Ascending aorta (tissue), 2 donors: ENCODE measurements around the gene SAMM50. TPM values are rescaled to one million over a fixed set of nuclear protein-coding genes. Genes with fewer than 3 reads are reported as not detected.

Experiments used
- DNase-seq, 2 donors: peaks; one replicate each; pipeline ENCODE4 v3.0.0-alpha.2; 2019; ENCODE audit warnings: low spot score in 2 of 2
- H3K27ac ChIP-seq, 2 donors: fragments of 200-600 bp; sonication (generic); one replicate each; pipeline ENCODE4 v1.5.1; 2016 to 2017; ENCODE audit warnings: mild to moderate bottlenecking in 1 of 2
- H3K27me3 ChIP-seq: fragments of 200-600 bp; sonication (generic); one replicate; pipeline ENCODE4 v1.5.1; 2017
- H3K36me3 ChIP-seq, 2 donors: fragments of 200-600 bp; sonication (generic); one replicate each; pipeline ENCODE4 v1.5.1; 2016
- H3K4me1 ChIP-seq, 2 donors: fragments of 200-600 bp; sonication (generic); one replicate each; pipeline ENCODE4 v1.5.1; 2016 to 2017; ENCODE audit warnings: mild to moderate bottlenecking in 1 of 2
- H3K4me3 ChIP-seq, 2 donors: fragments of 200-600 bp; sonication (generic); one replicate each; pipeline ENCODE4 v1.5.1; 2016 to 2017; ENCODE audit warnings: mild to moderate bottlenecking in 1 of 2
- H3K9me3 ChIP-seq, 2 donors: fragments of 200-600 bp; sonication (generic); one replicate each; pipeline ENCODE4 v1.5.1; 2016
- intact Hi-C: fragments of 100-400 bp; cut with DNase I; formaldehyde crosslinking; loops from one replicate; pipeline ENCODE4 v1.15.1; 2023
- total RNA-seq: library from RNA; depleted of rRNA; stranded (reverse); fragments of >200 nt; gene quantifications from one replicate; pipeline ENCODE4 v1.1.0, GENCODE V29; 2016
- TF ChIP-seq, protein P1 (sequence below), 3 experiments: fragments of 200-600 bp in 2 of 3; fragments of 450-650 bp in 1 of 3; sonication (generic) in 2 of 3; IDR thresholded peaks; one replicate each; pipeline ENCODE4 v1.5.1; 2016 to 2019; ENCODE audit warnings: antibody characterized with exemption in 3 of 3, mild to moderate bottlenecking in 1 of 3, moderate library complexity in 1 of 3

Gene SAMM50
- 23.6 TPM for total RNA-seq

DNA sequence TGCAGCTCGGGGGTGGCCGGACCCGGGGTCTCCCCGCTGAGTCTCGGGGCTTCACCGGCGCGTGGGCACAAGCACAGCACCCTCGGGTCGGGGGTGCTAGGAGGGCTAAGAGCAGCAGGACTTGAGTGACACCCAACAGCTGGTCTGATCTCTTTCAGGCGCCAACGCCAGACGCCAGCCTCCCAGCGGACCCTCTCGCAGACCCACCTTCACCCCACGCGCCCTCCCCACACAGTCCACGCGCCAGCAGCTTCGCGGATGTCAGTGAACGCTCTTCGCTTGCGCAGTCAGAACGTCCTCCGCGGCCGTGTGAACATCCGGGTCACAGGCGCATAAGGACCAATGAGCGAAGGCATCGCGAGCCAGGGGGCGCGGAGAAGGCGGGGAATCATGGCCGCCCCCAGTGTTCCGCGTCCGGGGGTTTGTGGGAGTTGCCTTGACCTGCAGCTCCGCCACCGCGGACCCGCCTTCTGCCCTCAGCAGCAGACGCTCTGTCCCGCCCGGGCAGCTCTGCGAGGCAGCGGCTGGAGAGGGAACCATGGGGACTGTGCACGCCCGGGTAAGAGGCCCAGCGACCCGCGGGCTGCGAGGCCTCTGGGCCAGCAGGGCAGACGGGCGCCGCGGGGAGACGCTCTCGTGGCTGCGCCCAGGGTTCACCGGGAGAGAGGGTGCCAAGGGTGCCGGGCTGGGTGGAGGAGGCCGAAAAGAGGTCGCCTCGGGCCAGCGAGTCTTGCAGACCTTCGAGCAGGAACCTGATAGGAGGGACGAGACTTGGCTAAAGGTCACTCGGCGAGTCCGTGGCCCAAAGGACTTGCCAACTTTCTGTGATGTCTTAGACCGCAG is at the start of gene SAMM50:
Gene SAMM50 (plus strand): TSS at position 403 of the 843 bp plus-strand sequence. CDS start 136 bp downstream, at position 539.
- intact Hi-C loops: loop anchor here (2.0 to 5.0 kb wide), 3 partner anchors 30 to 542 kb away; partner anchors contain the start of genes EFCAB6 and RTL6
- peak within 1 kb of the TSS; percentile 79 for H3K27ac ChIP-seq
- H3K4me3 ChIP-seq: peak within 1 kb of the TSS; percentile 89 to 98
- H3K9me3 ChIP-seq: no peaks in the 10 kb centered on the region
- no peaks in the 10 kb centered on the region for H3K36me3 ChIP-seq
- H3K27me3 ChIP-seq: no peaks in the 10 kb centered on the region
- DNase-seq: peak; percentile 71 to 95
- peaks cover 9 to 18% of the 10 kb centered on the region in 2 donors for H3K4me1 ChIP-seq
- TF ChIP-seq, protein P1, sequence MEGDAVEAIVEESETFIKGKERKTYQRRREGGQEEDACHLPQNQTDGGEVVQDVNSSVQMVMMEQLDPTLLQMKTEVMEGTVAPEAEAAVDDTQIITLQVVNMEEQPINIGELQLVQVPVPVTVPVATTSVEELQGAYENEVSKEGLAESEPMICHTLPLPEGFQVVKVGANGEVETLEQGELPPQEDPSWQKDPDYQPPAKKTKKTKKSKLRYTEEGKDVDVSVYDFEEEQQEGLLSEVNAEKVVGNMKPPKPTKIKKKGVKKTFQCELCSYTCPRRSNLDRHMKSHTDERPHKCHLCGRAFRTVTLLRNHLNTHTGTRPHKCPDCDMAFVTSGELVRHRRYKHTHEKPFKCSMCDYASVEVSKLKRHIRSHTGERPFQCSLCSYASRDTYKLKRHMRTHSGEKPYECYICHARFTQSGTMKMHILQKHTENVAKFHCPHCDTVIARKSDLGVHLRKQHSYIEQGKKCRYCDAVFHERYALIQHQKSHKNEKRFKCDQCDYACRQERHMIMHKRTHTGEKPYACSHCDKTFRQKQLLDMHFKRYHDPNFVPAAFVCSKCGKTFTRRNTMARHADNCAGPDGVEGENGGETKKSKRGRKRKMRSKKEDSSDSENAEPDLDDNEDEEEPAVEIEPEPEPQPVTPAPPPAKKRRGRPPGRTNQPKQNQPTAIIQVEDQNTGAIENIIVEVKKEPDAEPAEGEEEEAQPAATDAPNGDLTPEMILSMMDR (IDR thresholded peaks at IDR 0.05): peak in 1 of 3 experiments; percentile 12

DNA sequence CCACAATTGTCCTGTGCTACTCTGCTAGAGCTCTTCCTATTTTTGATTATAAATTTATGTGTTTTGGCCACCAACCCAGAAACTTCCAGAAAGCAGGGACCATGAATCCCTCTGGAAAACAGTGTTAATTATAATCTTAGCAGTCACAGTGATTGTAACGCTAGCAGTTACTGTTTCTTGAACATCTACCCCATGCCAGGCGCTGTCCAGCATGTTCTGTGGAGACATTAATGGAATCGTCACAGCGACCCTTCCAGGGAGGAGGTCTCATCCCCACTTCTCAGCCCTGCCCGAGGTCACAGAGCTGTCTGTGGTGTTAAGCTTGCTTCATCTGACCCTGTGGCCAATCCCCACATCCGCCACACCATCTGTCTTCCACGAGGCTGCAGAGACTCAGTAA is 49.6 kb upstream of the SAMM50 start:
- Histone ChIP-seq H3K4me3 (no peak overlapping the region), H3K9me3 (no peaks in the 10 kb centered on the region), H3K27ac (no peak overlapping the region), H3K36me3 (no peaks in the 10 kb centered on the region), H3K4me1 (no peaks in the 10 kb centered on the region), H3K27me3 (no peaks in the 10 kb centered on the region)
- TF ChIP-seq, protein P1 (IDR thresholded peaks at IDR 0.05): no peak
- intact Hi-C loops: no loop called here
- DNase-seq: no peak

DNA sequence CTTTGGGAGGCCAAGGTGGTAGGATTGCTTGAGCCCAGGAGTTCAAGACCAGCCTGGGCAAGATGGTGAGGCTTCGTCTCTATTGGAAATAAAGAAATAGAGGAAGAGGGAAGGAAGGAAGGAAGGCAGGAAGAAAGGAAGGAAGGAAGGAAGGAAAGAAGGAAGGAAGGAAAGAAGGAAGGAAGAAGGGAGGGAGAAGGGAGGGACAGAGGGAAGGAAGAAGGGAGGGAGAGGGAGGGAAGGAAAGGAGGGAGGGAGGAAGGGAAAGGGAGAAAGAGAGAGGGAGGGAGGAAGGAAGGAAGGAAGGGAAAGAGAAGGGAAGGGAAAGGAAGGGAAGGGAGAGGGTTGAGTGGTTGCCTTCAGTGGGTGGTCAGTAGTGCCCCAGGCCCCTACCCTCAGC is 45.5 kb upstream of the SAMM50 start:
- H3K4me3 ChIP-seq: no peak overlapping the region
- no peaks in the 10 kb centered on the region for H3K9me3 ChIP-seq
- TF ChIP-seq, protein P1 (IDR thresholded peaks at IDR 0.05): no peak
- intact Hi-C loops: no loop called here
- no peaks in the 10 kb centered on the region for H3K27me3 ChIP-seq
- H3K27ac ChIP-seq: no peak overlapping the region
- no peaks in the 10 kb centered on the region for H3K4me1 ChIP-seq
- no peak for DNase-seq
- no peaks in the 10 kb centered on the region for H3K36me3 ChIP-seq

DNA sequence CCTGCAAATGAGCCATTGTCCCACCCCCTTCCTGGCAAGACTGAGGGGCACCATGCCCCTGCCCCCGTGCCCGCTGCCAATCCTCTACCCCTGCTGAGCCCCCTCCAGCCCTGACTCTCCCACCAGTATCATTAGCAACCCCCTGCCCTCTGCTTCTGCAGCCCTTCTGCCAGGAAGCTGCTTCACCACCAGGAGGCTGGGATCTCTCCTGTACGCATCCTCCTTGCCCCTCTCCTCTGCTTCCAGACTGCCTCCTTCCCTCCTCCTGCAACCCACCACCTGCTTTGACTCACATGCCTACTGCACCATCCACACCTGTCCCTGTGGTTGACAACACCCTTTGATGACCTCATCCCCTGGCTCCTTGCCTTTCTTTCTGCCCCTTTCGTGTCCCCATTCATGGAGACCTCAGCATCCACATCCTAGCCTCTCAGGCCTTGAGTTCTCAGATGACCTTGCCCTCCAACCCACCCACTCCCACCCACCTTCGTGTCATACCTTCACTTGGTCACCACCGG is 45.0 kb upstream of the SAMM50 start:
- no peaks in the 10 kb centered on the region for H3K4me1 ChIP-seq
- no peaks in the 10 kb centered on the region for H3K9me3 ChIP-seq
- TF ChIP-seq, protein P1 (IDR thresholded peaks at IDR 0.05): no peak
- no peak overlapping the region for H3K4me3 ChIP-seq
- DNase-seq: no peak
- H3K27me3 ChIP-seq: no peaks in the 10 kb centered on the region
- intact Hi-C loops: no loop called here
- H3K36me3 ChIP-seq: no peaks in the 10 kb centered on the region
- no peak overlapping the region for H3K27ac ChIP-seq

DNA sequence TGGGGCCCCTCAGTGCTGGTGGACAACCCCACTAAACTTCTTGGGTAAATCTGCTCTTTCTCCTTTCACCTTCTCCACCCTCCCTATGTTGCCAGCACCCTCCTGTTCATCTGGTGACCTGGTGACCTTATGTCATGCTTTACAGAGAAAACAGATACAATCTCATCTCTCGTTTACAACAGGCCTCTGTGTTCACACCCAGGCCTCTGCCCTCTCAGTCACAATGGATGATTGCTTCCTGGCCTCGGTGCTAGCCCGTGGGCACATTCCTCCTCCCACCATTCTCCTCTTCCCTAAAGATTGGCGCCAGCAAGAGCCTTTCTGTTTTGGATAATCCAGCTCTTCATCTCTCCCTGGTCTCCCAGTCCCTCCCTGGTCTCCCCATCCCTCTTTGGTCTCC is 43.9 kb upstream of the SAMM50 start:
- no peak for DNase-seq
- H3K27ac ChIP-seq: no peak overlapping the region
- TF ChIP-seq, protein P1 (IDR thresholded peaks at IDR 0.05): no peak
- H3K36me3 ChIP-seq: no peaks in the 10 kb centered on the region
- no peaks in the 10 kb centered on the region for H3K4me1 ChIP-seq
- no peaks in the 10 kb centered on the region for H3K9me3 ChIP-seq
- H3K4me3 ChIP-seq: no peak overlapping the region
- intact Hi-C loops: no loop called here
- H3K27me3 ChIP-seq: no peaks in the 10 kb centered on the region
